A673 (cell line): ENCODE measurements around the gene SGMS1. TPM values are rescaled to one million over a fixed set of nuclear protein-coding genes. Genes with fewer than 3 reads are reported as not detected.

Source experiments
- BruUV-seq: library from RNA; stranded (reverse); fragments of 400-500 nt; replicated peaks from 2 replicates; lab custom pipeline; 2021; lab: Mats Ljungman, UMichigan
- CTCF ChIA-PET: fragments of 300-600 bp; sonication (Branson Sonifier 250); formaldehyde crosslinking; loops from one replicate; lab custom pipeline; 2022; ENCODE audit warnings: antibody characterized with exemption; lab: Charles Lee
- POLR2A ChIA-PET: fragments of 300-600 bp; sonication (Branson Sonifier 250); formaldehyde crosslinking; loops from one replicate; lab custom pipeline; 2022; ENCODE audit warnings: antibody characterized with exemption; ENCODE audit not compliant: low non-redundant PET; lab: Charles Lee
- DNase-seq: peaks from one replicate; pipeline ENCODE4 v3.0.0-alpha.2; 2015; ENCODE audit warnings: low spot score
- H3K27ac ChIP-seq: fragments of 200-600 bp; sonication (generic); 2 replicates; pipeline ENCODE4 v1.5.1; 2016; ENCODE audit warnings: mixed run types, low read depth, mild to moderate bottlenecking, mixed read lengths, antibody characterized with exemption, low read length; ENCODE audit not compliant: poor library complexity, severe bottlenecking
- H3K27me3 ChIP-seq: fragments of 200-600 bp; sonication (generic); replicated peaks from 2 replicates; pipeline ENCODE4 v1.6.1; 2017; ENCODE audit warnings: mixed run types, low read depth, mild to moderate bottlenecking, mixed read lengths, antibody characterized with exemption, low read length; ENCODE audit not compliant: insufficient read depth, poor library complexity
- H3K36me3 ChIP-seq: fragments of 200-600 bp; sonication (generic); 2 replicates; pipeline ENCODE4 v1.6.1; 2016; ENCODE audit warnings: mixed run types, mild to moderate bottlenecking, mixed read lengths, antibody characterized with exemption, low read length; ENCODE audit not compliant: insufficient read depth, poor library complexity, severe bottlenecking
- H3K4me1 ChIP-seq: fragments of 200-600 bp; sonication (generic); 2 replicates; pipeline ENCODE4 v1.6.1; 2017; ENCODE audit warnings: mixed run types, mild to moderate bottlenecking, mixed read lengths, antibody characterized with exemption, low read length; ENCODE audit not compliant: insufficient read depth, poor library complexity, severe bottlenecking
- H3K4me3 ChIP-seq: fragments of 200-600 bp; sonication (generic); 2 replicates; pipeline ENCODE4 v1.5.1; 2016; ENCODE audit warnings: low read depth, mixed run types, mild to moderate bottlenecking, mixed read lengths, low read length; ENCODE audit not compliant: poor library complexity, severe bottlenecking
- H3K9me3 ChIP-seq: fragments of 200-600 bp; sonication (generic); 2 replicates; pipeline ENCODE4 v1.6.1; 2016; ENCODE audit warnings: mixed run types, low read depth, mild to moderate bottlenecking, mixed read lengths, antibody characterized with exemption, low read length; ENCODE audit not compliant: poor library complexity, severe bottlenecking
- CTCF ChIP-seq: fragments of 300-800, 200-600 bp; sonication (generic); conservative IDR thresholded peaks from 2 replicates; pipeline ENCODE4 v1.5.1; 2017; ENCODE audit warnings: low read depth, mild to moderate bottlenecking, antibody characterized with exemption, low read length, moderate library complexity, mixed read lengths
- EZH2 ChIP-seq: fragments of 200-600 bp; sonication (generic); IDR thresholded peaks from 2 replicates; pipeline ENCODE4 v1.6.1; 2017; ENCODE audit warnings: borderline replicate concordance, low read depth, mild to moderate bottlenecking, mixed read lengths, antibody characterized with exemption, low read length; ENCODE audit not compliant: poor library complexity, severe bottlenecking
- intact Hi-C: fragments of 100-400 bp; cut with micrococcal nuclease; formaldehyde crosslinking; loops from one replicate; pipeline ENCODE4 v1.10.0; 2022; ENCODE audit not compliant: unreplicated experiment
- total RNA-seq: library from RNA; stranded (reverse); gene quantifications from 2 replicates; pipeline ENCODE4 v1.2.3, GENCODE V29; 2021

Gene SGMS1
- total RNA-seq, 1 experiment from 2014 or later = 13.0 TPM

GRCh38 chr10:50631052-50631451 is 7.3 kb upstream of the SGMS1 start:
- no peak overlapping the region for H3K27ac ChIP-seq
- H3K4me1 ChIP-seq = peaks cover under 1% of the 10 kb centered on the region
- H3K9me3 ChIP-seq = no peaks in the 10 kb centered on the region
- H3K36me3 ChIP-seq = no peaks in the 10 kb centered on the region
- no peaks in the 10 kb centered on the region for H3K27me3 ChIP-seq
- POLR2A ChIA-PET = no interaction called here
- CTCF ChIA-PET = no interaction called here
- DNase-seq = no peak
- intact Hi-C loops = no loop called here
- BruUV-seq = no TSS peak
- TF ChIP-seq CTCF = no peak
- TF ChIP-seq EZH2 = no peak
- H3K4me3 ChIP-seq = no peak overlapping the region

- Histone ChIP-seq H3K27me3 (no peaks in the 10 kb centered on the region), H3K4me3 (no peak overlapping the region), H3K27ac (no peak overlapping the region), H3K4me1 (peaks cover 7% of the 10 kb centered on the region), H3K9me3 (no peaks in the 10 kb centered on the region), H3K36me3 (no peaks in the 10 kb centered on the region)
- no peak for DNase-seq
- POLR2A ChIA-PET = no interaction called here
- no TSS peak for BruUV-seq
- CTCF ChIA-PET = no interaction called here
- TF ChIP-seq EZH2 = no peak
- no peak for TF ChIP-seq CTCF
- intact Hi-C loops = no loop called here
These were observed 5.9 kb upstream of the SGMS1 start for GRCh38 chr10:50629495-50630122.

GRCh38 chr10:50627896-50628295 is 4.1 kb upstream of the SGMS1 start:
- H3K27ac ChIP-seq = no peak overlapping the region
- no TSS peak for BruUV-seq
- CTCF ChIA-PET = no interaction called here

More at GRCh38 chr10:50627896-50628295, 4.1 kb upstream of the SGMS1 start:
- no peaks in the 10 kb centered on the region for H3K9me3 ChIP-seq
- intact Hi-C loops = no loop called here
- no peak for DNase-seq
- no peaks in the 10 kb centered on the region for H3K27me3 ChIP-seq
- TF ChIP-seq CTCF (no peak), EZH2 (no peak)
- POLR2A ChIA-PET = interaction anchor here (0.7 kb wide), 1 partner anchor 381 kb away, joined by 3 read pairs; no protein-coding TSS in a partner anchor
- no peaks in the 10 kb centered on the region for H3K36me3 ChIP-seq
- peaks cover 7% of the 10 kb centered on the region for H3K4me1 ChIP-seq
- H3K4me3 ChIP-seq = no peak overlapping the region
